Vagina (tissue), 2 donors: ENCODE data around the gene S100A8. TPM values are rescaled to one million over a fixed set of nuclear protein-coding genes. Genes with fewer than 3 reads are reported as not detected.

ENCODE experiments used
- DNase-seq, 2 donors: peaks; one replicate each; pipeline ENCODE4 v3.0.0-alpha.2; 2017; ENCODE audit errors: extremely low spot score in 2 of 2
- H3K27ac ChIP-seq: fragments of 200-600 bp; sonication (generic); one replicate; pipeline ENCODE4 v1.5.1; 2019
- H3K27me3 ChIP-seq: fragments of 200-600 bp; sonication (generic); one replicate; pipeline ENCODE4 v1.5.1; 2019
- H3K36me3 ChIP-seq, 2 donors: fragments of 200-600 bp; sonication (generic); one replicate each; pipeline ENCODE4 v1.5.1; 2017 to 2019
- H3K4me1 ChIP-seq: fragments of 200-600 bp; sonication (generic); one replicate; pipeline ENCODE4 v1.5.1; 2019
- H3K4me3 ChIP-seq, 2 donors: fragments of 200-600 bp; sonication (generic); 1 replicate in 1 of 2; 2 replicates in 1 of 2; pipeline ENCODE4 v1.5.1; 2016 to 2019
- H3K9me3 ChIP-seq: fragments of 200-600 bp; sonication (generic); one replicate; pipeline ENCODE4 v1.5.1; 2019
- POLR2A ChIP-seq, 2 donors: fragments of 450-650 bp; IDR thresholded peaks; one replicate each; pipeline ENCODE4 v1.6.1; 2017; ENCODE audit warnings: antibody characterized with exemption in 2 of 2, mild to moderate bottlenecking in 2 of 2, moderate library complexity in 2 of 2
- POLR2AphosphoS5 ChIP-seq, 2 donors: sonication (generic); formaldehyde crosslinking; IDR thresholded peaks; one replicate each; pipeline ENCODE4 v1.9.0; 2017; ENCODE audit warnings: antibody characterized with exemption in 2 of 2, mild to moderate bottlenecking in 2 of 2, low read depth in 1 of 2; ENCODE audit not compliant: insufficient read depth in 1 of 2
- intact Hi-C: fragments of 100-400 bp; cut with DNase I; formaldehyde crosslinking; loops from one replicate; pipeline ENCODE4 v1.15.1; 2023
- total RNA-seq: library from RNA; depleted of rRNA; stranded (reverse); fragments of >200 nt; gene quantifications from one replicate; pipeline ENCODE4 v1.2.3, GENCODE V29; 2016
- TF ChIP-seq, protein P1 (sequence below), 3 experiments: fragments of 450-650 bp in 2 of 3; fragments of 200-600 bp in 1 of 3; sonication (generic) in 1 of 3; IDR thresholded peaks; one replicate each; pipeline ENCODE4 v1.5.1; 2017 to 2019; ENCODE audit warnings: antibody characterized with exemption in 3 of 3, mild to moderate bottlenecking in 2 of 3, moderate library complexity in 2 of 3

Gene S100A8
- total RNA-seq, 1 donor from 2014 or later: 1,155 TPM

DNA sequence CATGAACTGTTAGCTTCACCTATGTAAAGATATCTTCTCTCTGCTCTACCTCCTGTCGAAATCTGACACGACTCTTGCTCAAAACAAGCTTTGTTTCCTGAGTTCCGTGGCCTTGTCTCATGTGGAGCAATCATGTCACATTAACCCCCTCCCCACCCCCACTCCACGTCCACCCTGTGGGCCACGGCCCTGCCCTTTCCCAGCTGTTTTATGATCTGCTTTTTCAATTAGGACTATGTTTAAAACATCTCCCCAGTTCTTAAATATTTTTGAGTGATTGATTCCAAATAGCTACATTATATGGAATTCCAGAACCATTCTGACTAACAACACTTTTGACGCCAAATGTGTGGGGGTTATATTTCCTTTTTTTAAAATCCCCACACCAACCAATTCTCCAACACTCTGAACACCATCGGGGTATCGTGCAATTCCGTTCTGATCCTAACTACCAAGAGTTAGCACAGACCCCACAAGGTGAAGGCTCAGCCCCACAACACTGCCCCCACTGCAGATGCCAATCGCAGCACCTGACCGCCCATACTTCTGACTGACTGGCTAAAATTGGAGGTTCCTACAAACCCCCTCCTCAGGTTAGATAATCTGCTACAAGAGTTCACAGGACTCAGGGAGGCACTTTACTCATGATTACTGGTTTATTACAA, 12.7 kb upstream of the S100A8 start:
- intact Hi-C loops: no loop called here

DNA sequence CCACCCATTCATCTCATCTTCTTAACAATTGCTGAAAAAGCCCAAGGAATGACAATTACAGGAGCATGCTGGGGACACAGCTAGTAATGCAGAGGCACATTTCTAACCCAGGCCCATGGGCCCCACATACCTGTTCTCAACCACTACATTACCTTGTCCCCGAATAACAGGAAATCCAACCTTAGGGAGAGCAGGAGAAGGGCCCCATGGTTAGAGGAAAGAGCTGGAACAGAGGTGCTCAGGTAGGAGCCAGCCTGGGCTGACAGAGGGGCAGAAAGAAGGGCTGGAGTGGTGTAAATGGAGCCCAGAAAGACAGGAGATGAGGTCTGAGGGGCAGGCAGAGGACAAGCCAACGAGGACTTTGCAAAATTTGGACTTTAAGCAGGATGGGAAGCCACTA, 11.4 kb upstream of the S100A8 start:
- intact Hi-C loops: no loop called here
- TF ChIP-seq POLR2AphosphoS5 (IDR thresholded peaks at IDR 0.05; ENCODE audit: insufficient read depth in 1 of 2, low read depth in 1 of 2) (no peak), POLR2A (IDR thresholded peaks at IDR 0.05) (no peak)
- TF ChIP-seq, protein P1, sequence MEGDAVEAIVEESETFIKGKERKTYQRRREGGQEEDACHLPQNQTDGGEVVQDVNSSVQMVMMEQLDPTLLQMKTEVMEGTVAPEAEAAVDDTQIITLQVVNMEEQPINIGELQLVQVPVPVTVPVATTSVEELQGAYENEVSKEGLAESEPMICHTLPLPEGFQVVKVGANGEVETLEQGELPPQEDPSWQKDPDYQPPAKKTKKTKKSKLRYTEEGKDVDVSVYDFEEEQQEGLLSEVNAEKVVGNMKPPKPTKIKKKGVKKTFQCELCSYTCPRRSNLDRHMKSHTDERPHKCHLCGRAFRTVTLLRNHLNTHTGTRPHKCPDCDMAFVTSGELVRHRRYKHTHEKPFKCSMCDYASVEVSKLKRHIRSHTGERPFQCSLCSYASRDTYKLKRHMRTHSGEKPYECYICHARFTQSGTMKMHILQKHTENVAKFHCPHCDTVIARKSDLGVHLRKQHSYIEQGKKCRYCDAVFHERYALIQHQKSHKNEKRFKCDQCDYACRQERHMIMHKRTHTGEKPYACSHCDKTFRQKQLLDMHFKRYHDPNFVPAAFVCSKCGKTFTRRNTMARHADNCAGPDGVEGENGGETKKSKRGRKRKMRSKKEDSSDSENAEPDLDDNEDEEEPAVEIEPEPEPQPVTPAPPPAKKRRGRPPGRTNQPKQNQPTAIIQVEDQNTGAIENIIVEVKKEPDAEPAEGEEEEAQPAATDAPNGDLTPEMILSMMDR (IDR thresholded peaks at IDR 0.05): no peak
- Histone ChIP-seq H3K4me3 (no peak overlapping the region), H3K4me1 (no peaks in the 10 kb centered on the region), H3K27ac (no peak overlapping the region), H3K9me3 (no peaks in the 10 kb centered on the region), H3K36me3 (no peaks in the 10 kb centered on the region), H3K27me3 (no peaks in the 10 kb centered on the region)
- peak; percentile 34 to 74 for DNase-seq

More for the DNA sequence above, 12.7 kb upstream of the S100A8 start:
- Histone ChIP-seq H3K36me3 (no peaks in the 10 kb centered on the region), H3K4me3 (no peak overlapping the region), H3K4me1 (no peaks in the 10 kb centered on the region), H3K9me3 (no peaks in the 10 kb centered on the region), H3K27ac (no peak overlapping the region), H3K27me3 (no peaks in the 10 kb centered on the region)
- DNase-seq: peak; percentile 31 to 54
- TF ChIP-seq, protein P1 (IDR thresholded peaks at IDR 0.05): no peak
- no peak for TF ChIP-seq POLR2A (IDR thresholded peaks at IDR 0.05)
- no peak for TF ChIP-seq POLR2AphosphoS5 (IDR thresholded peaks at IDR 0.05; ENCODE audit: insufficient read depth in 1 of 2, low read depth in 1 of 2)

DNA sequence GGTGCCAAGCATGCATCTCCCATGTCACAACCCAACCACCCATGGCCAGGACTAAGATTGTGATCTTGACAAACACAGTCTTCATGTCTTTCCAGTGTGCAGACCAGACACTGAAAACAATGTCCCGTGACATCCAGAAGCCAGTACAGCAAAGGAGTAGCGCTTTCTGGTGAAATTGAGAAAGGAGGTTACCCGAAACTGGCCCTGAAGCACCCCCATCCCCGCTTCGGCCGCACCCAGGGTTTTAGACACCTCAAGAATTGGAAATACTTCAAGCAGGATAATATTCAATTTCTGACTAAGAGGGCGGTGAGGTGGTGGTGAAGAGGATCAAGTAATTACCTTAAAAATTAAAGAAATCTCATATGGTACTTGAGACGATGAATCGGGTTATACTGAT, 10.6 kb upstream of the S100A8 start:
- Histone ChIP-seq H3K4me3 (no peak overlapping the region), H3K36me3 (no peaks in the 10 kb centered on the region), H3K27ac (no peak overlapping the region), H3K9me3 (no peaks in the 10 kb centered on the region), H3K27me3 (no peaks in the 10 kb centered on the region), H3K4me1 (no peaks in the 10 kb centered on the region)
- intact Hi-C loops: no loop called here
- peak in 1 of 2 donors; percentile 64 for DNase-seq
- TF ChIP-seq POLR2AphosphoS5 (IDR thresholded peaks at IDR 0.05; ENCODE audit: insufficient read depth in 1 of 2, low read depth in 1 of 2) (no peak), POLR2A (IDR thresholded peaks at IDR 0.05) (no peak)
- TF ChIP-seq, protein P1 (IDR thresholded peaks at IDR 0.05): no peak

DNA sequence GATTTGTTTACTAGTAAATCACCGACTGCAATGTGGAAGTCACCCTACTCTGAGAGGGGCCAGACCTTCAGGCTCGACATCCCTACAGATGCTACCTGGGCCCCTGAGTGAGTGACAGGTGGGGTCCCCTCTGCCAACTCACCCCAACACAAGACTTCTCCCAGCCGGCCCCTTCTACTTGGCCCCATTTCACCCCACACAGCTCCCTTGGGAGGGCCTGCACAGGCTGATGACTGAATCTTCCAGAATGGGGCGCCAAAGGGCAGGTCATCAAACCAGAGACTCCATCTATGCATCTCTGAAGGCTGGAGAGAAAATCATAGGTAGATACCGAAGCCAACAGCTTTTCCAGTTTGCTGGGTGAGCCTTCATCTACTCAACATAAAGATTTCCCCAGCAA, 9.4 kb upstream of the S100A8 start:
- H3K4me3 ChIP-seq: no peak overlapping the region
- intact Hi-C loops: no loop called here
- peak in 1 of 2 donors; percentile 72 for DNase-seq
- no peaks in the 10 kb centered on the region for H3K9me3 ChIP-seq
- TF ChIP-seq POLR2A (IDR thresholded peaks at IDR 0.05) (no peak), POLR2AphosphoS5 (IDR thresholded peaks at IDR 0.05; ENCODE audit: insufficient read depth in 1 of 2, low read depth in 1 of 2) (no peak)
- TF ChIP-seq, protein P1 (IDR thresholded peaks at IDR 0.05): no peak
- H3K27me3 ChIP-seq: no peaks in the 10 kb centered on the region
- no peaks in the 10 kb centered on the region for H3K36me3 ChIP-seq
- H3K4me1 ChIP-seq: no peaks in the 10 kb centered on the region
- H3K27ac ChIP-seq: no peak overlapping the region

DNA sequence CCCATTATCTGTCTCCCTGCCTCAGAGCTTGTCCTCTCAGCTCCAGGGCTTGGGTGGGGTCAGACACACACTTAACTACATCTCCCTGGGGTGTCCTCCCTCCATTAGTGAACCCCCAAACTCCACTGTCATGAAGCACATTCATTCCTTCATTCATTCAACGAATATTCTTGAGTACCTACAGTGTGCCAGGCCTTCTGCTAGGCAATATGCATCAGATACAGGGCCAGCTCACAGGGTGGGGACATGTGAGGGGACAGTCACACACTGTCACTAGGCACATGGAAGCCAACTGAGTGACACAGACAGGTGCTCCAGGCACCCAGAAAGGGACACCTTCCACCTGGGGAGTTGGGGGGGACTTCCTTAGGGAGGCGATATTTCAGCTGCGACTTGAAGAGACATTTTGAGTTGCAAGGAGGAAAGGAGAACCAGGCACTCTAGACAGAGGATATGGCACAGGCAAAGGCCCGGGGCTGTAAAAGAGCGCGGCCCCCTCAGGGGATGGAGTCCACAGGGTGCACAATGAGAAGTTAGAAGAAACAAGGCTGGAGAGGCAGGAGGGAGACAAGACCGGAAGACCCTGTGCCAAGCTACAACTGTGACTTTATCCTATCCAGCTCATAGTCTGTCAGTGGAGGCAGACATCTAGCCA, 8.7 kb upstream of the S100A8 start:
- H3K36me3 ChIP-seq: no peaks in the 10 kb centered on the region
- intact Hi-C loops: no loop called here
- TF ChIP-seq POLR2AphosphoS5 (IDR thresholded peaks at IDR 0.05; ENCODE audit: insufficient read depth in 1 of 2, low read depth in 1 of 2) (no peak), POLR2A (IDR thresholded peaks at IDR 0.05) (no peak)
- TF ChIP-seq, protein P1 (IDR thresholded peaks at IDR 0.05): no peak
- no peak overlapping the region for H3K4me3 ChIP-seq
- H3K9me3 ChIP-seq: no peaks in the 10 kb centered on the region
- no peak overlapping the region for H3K27ac ChIP-seq
- DNase-seq: peak; percentile 58 to 93
- H3K4me1 ChIP-seq: no peaks in the 10 kb centered on the region
- H3K27me3 ChIP-seq: no peaks in the 10 kb centered on the region
